Esophagus squamous epithelium (tissue), 4 donors: ENCODE results near the gene CTPS1.

ENCODE experiments used
- CTCF ChIP-seq, 6 experiments: fragments of 450-650 bp in 4 of 6; fragments of 200-600 bp in 2 of 6; sonication (generic) in 2 of 6; IDR thresholded peaks; one replicate each; pipeline ENCODE4 v1.5.1; 2016 to 2019; ENCODE audit warnings: antibody characterized with exemption in 6 of 6, mild to moderate bottlenecking in 4 of 6, moderate library complexity in 4 of 6
- POLR2A ChIP-seq, 4 donors: fragments of 450-650 bp; IDR thresholded peaks; one replicate each; pipeline ENCODE4 v1.6.1; 2017; ENCODE audit warnings: antibody characterized with exemption in 4 of 4, mild to moderate bottlenecking in 4 of 4, moderate library complexity in 3 of 4

DNA sequence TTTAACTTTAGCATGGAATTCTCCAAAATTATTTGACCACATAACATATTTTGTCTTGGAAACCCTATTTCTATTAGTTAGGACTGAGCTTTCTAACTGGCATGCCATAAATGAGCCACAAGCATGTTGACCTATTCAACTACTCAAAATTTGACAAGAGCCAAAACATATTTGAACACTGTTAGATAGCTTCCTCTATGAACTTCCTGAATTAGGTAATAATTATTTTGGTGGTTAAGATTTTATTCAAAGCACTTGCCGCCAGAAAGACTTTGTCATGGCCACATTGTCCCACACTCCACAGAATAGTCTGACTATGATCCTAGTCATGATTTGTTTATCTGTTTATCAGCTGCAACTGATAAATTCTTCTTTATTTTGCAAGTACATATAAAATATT is 23.1 kb upstream of the CTPS1 start:
- TF ChIP-seq CTCF (IDR thresholded peaks at IDR 0.05) (no peak), POLR2A (IDR thresholded peaks at IDR 0.05) (no peak)
